Activated T-cell treated with anti-CD3 and anti-CD28 coated beads for 4 hours (primary cell): Measurements from ENCODE around the gene ADGRL1.
"Not testable (repeated sequence)": the region's sequence is repeated elsewhere in the genome, so short reads cannot be mapped to it uniquely, and the experiment has no call there.

Experiments used
- DNase-seq: peaks from one replicate; pipeline ENCODE4 v3.0.0-alpha.2; 2020

The ADGRL1 gene

DNA sequence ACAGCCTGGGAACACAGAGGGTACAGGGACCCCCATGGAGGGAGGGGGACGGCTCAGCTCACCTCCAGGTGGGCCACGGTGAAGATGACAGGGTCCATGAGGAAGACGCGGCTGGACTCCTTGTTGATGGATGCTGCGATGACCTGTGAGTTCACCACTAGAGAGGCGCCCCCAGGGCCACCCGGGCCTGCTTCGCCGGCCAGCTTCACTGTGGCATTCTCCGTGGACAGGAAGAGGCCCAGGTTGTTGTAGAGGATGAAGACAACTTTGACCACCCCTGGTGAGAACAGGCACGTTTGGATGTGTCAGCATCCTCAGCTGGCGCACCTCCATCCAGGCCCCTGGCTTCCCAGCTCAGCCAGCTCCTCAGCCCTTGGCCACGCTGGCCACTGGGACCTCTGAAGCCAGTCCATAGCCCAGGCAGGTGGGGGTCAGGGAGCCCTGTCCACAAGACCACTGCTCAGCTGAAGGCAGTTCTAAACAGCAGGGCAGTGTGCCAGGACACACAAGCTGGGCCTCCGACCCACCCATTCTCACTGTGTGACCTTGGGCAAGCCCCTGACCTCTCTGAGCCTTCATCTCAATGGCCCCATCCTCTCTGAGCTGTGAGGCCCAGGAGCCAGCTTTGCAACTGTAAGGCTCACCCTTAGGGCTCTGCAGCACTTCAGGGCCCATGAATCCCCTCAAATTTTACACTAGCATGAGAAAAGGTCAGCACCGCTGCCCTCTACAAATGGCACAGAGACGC lies 47.5 kb downstream of the ADGRL1 start:
- DNase-seq: no peak

DNA sequence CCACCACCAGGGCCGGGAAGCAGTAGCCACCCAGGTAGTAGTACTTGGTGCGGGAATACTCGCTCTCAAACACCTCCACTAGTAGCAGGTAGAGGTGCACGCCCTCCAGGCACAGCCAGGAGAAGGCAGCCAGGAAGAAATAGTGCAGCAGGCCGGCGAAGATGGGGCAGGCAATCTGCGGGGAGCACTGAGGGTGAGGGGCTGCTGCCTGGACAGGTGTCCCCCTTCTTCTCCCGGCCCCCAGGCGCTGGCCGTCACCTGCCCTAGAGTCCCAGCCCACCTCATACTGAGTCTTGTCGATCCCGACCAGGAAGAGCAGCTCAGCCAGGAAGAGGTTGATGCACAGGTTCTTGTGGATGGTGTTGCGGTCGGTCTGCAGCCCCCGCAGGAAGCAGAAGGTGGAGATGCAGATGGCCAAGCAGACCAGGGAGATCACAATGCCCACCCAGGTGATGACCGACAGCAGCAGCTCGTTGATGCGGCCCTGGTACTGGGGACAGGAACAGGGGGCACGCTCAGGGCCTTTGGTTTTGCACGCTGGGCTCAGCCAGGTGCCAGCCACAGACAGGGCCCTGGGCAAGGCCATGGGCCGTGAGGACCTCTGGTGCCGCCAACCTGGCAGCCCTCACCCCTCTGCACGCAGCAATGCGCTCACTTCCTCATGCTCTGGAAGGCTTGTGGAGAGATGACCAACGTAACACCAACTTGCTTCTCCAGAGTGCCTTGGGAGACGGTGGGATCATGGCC lies 48.8 kb downstream of the ADGRL1 start:
- no peak for DNase-seq

DNA sequence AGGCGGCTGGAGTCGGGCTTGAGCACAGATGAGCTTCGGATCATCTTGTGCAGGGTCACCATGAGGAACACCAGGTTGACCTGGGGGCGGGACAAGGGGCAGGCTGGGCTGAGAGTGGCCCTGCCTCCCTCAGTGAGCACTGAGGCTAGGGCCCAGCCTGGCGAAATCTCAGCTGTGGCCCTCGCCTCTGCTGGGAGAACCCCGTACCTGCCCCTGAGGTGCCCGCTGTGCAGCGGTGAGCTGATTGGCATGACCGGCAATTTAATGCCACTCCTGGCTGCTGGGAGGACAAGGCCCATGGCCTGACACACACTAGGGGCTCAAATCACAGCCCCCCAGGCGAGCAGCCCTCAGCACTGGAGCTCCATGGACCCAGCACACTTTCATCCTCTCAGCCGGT lies 49.8 kb downstream of the ADGRL1 start:
- no peak for DNase-seq

DNA sequence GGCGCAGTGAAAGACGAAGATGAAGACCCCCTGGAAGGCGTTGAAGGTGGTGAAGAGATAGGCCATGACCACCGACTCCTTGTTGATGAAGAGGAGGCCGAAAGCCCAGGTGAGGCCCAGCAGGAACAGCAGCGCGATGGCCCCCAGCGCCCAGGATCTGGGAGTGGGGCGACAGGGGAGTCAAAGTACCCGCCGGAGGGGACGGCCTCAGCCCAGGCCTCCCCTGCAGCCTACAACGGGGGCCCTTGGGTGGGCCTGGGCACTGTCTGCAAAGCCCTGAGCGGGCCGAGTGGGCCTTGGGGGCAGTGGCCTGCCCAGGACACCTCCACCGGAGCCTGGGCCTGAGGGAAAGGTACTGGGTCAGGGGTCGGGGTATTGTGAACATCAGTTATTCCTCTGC lies 50.6 kb downstream of the ADGRL1 start:
- no peak for DNase-seq

DNA sequence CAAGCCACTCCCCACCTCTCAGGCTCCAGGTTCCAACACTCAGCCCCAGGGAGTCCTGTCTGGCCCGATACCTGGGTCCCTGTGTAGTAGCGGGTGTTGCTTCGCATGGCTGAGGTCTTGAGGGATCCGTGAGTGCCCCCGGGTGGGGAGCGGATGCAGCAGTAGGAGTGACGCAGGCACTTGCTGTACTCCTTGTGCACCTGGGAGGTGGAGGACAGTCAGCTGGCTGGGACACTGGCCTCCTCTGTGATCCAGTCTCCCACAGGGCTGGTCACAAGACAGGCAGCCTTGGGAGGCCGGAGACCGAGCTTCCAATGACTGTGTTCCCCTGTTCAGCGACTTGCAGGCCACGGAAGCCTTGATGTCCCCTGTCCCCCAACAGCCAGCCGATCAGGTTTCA lies 53.3 kb downstream of the ADGRL1 start:
- DNase-seq: no peak

DNA sequence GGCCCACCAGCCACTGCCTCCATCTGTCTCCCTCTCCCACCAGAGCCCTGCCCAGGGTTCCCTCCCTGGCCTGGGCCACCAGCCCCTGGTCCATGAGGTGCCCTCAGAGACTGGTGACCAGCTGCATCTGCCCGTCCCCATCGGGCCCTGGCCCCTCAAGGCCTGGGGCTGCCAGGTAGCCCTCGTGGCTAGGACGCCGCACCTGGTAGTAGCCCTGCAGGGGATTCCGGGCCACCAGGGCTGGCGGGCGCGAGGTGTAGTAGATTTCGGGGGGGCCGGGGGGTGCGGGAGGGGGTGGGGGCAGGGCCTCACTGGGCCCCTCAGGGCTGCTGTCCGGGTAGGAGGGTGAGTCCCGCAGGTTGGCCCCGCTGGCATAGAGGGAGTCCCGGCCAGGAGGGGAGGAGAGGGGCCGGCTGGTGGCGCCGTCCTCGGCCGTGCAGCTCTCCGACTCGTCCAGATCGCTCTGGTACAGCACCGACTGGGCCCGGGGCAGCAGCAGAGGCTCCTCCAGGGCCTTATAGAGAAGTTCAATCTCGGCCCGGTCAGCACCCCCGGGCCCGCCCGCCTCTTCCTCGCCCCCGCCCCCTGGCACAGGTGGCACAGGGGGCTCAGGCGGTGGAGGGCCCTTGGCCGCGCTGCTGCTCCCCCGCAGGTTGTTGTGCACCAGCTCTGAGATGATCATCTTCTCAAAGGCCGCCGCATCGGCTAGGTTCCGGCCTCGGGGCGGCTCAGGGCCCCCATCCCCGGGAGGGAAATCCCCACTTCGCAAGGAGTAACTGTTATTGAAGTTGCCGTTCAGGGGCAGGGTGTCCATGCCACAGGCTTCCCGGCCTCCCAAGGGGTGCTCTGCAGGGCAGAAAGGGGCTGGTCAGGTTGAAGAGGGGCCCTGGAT lies 55.0 kb downstream of the ADGRL1 start:
- DNase-seq: no peak

DNA sequence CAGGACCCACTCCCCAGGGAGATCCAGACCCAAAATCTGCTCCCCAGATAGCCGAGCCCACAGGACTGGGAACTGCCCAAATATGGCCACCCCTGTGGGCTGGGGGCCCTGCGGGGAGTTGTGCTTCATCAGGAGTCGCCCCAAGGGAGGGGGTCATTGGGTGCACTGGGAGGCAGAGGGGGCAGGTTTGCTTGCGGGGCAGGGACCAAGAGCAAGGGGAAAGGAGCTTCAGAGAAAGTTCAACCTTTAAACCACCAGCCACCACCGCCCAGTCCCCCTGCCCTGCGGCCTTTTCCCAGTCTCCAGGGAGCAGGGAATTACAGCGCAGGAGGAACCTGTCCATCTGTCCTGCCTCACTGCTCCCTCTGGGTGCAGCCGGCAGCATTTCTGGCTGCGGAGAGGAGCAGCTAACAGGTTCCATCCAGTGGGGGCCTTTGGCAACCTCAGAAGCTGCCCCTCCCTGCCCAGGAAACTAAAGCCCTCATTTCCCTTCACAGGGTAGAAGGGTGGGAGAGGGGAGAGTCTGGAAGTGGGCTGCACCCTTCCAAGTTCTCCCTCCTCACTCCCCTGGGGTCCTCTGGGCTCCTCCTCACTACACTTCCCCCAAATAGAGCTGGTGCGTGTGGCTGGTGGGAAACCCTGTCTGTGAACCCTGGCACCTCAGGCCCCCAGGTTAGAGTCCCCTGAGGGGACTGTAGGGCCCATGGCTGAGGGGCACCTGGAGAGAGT lies 55.8 kb downstream of the ADGRL1 start:
- DNase-seq: no peak

DNA sequence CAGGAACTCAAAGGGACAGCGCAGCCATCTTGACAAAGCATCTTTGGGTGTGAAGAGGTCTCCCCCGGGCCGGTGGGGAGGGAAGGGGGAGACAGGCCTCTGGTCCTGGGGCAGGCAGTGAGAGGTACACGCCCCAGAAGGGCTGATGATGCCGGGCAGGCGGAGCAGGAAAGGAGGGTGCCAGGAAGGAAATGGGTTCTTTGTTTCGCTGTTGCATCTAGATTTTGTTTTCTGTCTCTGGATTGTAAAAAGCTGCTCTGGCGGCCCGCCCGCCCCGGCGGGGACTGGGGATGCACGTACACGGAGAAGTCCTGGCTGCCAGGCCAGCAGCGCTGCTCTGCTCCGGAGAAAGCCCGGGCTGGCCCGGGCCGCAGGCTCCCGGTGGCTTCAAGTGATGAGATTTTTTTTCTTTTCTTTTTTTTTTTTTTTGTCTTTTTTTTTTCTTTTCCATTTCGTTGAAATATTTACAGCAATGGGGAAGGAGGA lies 56.4 kb downstream of the ADGRL1 start:
- peak; percentile 29 for DNase-seq

DNA sequence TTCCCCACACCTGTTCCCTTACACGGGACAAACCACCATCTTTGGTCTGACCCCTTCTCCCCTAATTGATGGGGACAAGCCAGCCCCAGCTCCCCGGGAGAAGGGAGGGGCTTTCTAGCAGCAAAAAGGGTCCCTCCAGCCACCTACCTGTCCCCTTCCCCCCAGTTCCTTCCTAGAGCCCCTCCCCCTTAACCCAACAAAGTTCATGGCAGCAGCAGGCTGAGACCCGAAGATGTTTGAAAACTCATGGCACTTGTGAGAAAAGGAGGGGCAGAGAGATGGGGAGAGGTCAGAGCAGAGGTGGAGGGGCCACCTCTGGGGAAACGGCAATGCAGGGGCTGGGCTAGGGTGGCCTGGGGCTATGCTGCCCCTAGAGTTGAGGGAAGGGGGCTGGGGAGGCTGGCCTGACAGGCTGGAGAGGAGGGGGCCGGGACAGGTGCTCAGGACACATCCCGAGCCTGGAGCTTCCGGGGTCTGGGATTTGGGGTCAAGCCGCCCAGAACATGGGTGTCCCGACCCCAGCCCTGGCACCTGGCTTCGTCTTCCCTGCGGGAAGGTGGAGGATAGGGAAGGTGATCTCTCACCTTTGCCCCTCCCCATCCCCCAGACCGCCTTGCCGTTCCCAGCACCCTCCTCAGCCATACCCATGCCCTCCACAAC lies 57.1 kb downstream of the ADGRL1 start:
- no peak for DNase-seq

DNA sequence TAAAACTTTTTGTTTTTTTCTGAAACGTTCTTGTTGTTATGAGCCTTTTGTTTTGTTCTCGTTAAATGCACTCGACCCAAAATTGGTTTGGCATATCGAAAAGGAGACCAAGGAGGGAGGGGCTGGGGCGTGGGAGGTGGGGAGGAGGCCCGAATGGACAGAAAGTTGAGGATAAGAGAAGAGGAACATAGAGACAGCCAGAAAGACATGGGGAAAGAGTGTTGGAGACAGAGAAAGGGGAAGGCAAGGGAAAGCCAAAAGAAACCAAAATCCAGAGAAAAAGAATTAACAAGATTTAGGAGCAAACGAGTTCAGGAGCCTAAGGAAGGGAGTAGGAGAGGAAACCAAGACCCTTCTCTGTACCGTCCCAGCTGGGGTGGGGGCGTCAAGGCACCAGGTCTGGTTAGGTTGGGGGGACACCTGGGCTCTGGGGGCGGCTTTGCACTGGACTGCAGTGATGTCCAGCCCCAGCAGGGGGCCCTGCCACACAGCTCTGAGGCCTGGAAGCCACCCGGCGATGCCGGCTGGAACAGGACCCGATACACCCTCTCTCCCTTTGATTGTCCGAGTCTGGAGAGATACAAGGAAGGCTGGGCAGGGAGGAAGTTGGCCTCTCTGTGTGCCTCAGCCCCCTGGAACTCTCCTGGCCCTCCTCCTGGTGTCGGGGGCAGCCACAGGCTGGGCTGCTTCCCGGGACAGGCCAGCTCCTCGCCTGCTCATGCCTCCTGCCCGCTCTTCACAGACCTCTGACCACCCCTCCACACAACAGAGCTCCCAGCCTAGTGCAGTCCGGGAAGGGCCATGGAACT lies 58.0 kb downstream of the ADGRL1 start:
- no peak for DNase-seq

DNA sequence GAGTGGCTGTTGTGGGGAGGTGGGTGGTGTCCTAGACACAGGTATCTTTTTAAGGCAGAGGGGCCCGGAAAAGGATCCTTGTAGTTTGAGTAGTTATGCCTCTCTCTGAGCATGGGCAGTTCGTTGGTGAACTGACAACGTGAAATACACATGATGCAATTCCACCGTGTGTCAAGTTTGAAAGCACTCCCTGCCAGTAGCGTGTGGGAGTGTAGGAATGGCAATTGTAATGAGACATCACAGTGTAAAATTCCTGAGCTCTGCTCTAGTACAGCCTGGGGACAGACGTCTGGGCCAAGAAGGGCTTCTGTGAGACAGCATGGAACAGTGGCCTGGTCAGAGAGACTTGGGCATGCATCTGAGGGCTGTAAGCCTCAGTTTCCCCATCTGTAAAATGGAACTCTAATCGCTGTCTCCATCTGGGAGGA lies 59.2 kb downstream of the ADGRL1 start:
- no peak for DNase-seq

DNA sequence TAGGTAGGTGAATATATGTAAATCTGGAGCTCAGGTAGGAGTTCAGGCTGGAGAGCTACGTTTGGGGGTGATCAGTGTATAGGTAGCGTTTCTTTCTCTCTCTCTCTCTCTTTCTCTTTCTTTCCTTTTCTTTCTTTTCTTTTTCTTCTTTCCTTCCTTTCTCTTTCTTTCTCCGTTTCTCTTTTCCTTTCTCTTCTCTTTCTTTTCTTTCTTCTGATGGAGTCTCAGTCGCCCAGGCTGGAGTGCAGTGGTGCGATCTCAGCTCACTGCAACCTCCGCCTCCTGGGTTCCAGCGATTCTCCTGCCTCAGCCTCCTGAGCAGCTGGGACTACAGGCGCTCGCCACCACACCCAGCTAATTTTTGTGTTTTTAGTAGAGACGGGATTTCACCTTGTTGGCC lies 59.8 kb downstream of the ADGRL1 start:
- DNase-seq: not testable (repeated sequence)

DNA sequence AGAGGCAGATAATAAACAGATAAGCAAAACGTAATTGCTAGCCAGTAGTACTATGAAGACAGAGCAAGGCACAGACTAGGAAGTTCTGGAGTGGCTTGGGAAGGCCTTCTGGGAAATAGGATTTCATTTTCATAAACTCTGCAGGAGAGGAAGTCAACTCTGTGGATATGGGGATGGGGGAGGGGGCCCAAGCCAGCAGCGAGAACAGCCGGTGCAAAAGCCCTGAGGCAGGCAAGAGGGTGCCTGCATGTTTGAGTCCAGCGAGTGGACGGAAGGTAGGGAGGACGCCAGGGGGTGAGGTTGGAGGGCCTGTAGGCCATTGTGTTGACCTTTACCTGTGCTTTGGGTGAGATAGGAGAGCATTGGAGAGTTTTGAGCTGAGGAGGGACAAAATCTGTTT lies 60.6 kb downstream of the ADGRL1 start:
- no peak for DNase-seq

DNA sequence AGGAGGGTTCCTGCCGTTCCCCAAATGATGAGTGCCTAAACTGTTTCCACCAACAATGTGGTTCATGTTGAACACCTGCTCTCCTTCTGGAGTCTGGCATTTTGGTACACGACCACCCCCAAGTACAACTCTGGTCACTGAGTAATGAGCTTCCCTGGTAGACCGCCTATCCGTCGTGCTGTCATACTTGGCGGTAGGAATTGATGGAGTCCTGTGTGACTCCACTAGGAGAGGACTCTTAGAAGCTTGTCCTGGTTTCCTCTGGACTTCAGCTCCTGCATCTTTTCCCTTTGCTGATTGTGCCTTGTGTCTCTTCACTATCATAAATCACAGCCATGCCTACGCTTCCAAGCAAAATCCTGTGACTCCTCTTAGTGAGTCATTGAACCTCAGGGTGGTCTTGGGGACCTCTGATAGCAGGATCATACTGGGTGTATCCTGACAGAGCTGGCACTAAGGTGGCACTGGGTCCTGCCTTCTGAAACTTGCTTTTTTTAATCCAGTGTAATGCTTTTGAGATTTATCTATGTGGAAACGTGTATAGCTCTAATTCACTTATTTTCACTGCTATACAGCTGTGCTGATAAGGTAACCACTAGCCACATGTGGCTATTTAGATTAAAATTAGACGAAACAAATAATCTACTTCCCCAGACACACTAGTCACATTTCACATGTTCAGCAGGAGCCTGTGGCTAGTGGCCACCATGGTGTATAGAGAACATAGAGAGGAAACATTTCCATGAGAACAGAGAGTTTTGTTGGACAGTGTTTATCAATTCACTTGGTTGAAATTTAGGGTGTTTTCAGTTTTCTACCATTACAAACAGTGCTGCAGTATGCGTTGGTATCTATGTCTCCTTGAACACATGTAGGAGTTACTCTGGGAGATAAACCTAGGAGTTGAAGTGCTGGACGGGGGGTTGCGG lies 63.4 kb downstream of the ADGRL1 start:
- DNase-seq: no peak

DNA sequence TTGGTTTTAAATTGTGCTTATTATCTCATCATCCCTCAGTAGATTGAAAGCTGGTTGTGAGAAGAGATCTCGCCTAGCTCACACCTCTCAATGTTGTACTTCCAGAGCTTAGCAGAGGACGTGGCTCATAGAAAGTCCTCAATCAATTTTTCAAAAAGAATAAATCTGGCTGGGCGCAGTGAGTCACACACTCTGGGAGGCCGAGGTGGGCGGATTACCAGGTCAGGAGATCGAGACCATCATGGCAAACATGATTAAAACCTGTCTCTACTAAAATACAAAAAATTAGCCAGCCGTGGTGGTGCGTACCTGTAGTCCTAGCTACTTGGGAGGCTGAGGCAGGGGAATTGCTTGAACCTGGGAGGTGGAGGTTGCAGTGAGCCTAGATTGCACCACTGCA lies 64.9 kb downstream of the ADGRL1 start:
- no peak for DNase-seq

DNA sequence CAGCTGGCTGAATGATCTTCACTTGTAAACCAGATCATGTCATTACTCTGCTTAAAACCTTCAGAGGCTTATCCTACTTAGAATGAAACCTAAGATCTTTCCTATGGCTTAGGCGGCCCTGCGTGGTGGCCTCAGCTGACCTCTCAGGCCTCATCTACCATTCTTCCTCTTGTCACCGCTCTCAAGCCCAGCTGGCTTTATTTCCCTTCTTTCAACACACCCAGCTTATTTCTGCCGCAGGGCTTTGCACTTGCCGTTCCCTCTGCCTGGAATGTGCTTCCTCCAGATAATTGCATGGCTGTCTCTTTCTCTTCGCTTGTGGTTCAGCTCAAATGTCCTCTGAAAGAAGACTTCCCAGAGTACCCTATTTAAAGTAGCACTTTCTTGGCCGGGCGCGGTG lies 66.0 kb downstream of the ADGRL1 start:
- DNase-seq: no peak

DNA sequence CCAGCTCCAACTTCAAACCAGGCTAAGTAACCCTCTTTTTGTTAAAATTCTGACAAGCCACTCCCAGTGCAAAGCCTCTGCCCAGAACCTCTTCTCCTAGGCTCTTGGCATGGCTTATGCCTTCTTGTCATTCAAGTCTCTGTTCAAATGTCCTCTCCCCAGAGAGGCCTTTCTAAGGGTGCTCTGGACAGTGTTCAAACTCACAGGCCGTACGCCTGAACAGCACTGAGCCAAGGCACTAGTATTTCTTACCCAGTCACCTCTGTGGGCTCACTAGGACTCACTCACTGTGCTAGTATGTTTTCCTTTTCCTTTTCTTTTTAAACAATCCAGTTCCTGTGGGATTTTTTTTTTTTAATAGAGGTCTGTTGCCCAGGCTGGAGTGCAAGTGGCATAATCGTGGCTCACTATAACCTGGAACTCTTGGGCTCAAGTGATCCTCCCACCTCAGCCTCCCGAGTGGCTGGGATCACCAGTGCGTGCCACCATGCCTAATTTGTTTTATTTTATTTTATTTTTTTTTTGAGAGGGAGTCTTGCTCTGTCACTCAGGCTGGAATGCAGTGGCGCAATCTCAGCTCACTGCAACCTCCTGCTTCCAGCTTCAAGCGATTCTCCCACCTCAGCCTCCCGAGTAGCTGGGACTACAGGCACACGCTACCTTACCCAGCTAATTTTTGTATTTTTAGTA lies 67.2 kb downstream of the ADGRL1 start:
- no peak for DNase-seq

DNA sequence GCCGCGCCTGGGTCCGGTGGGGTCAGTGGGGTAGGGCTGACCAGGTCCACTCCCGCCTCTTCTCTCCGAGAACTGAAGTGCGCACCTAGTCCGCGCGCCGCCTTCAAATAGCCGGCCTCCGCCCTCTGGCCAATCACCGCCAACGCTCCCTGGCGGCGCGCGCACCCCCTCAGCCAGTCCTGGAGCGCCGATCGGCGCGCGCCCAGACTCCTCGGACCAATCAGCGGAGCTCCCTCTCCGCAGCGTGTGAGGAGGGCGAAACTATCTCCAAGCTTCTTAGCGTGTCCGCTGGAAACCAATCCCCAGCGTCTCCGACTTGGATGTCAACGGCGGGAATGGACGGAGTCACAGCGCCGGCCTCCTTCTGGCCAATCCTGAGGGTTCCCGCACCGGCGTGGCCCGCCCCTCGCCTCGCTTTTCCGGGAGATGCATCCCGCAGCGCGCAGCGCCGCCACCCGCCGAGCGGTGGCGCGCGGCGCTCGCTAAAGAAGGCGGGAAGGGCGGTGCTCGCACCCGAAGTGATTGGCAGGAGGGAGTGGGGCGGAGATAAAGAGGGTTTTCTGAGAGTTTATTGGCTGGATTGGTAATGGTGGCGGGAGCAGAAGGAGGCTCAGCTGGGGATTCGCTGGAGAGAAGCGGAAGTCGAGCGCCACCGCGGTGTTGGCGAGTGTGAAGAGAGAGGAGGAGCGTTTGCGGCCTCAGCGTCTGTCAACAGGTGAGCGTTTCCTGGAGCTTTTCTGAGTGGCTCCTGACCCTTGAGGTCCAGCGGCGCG lies 69.3 kb downstream of the ADGRL1 start, which contains the start of gene ASF1B:
ASF1B (minus strand) TSS at position 81 of the 773 bp plus-strand sequence. CDS start 133 bp downstream, outside the sequence.
- DNase-seq: peak; percentile 90
